NCI-H1417 treated with DMSO at 0.1 percent for 48 hours (cell line): ENCODE data around the gene MLLT3.

ENCODE experiments used
- DNase-seq: peaks from one replicate; lab custom pipeline; 2025; lab: John Stamatoyannopoulos, UW

Gene MLLT3

GRCh38 chr9:20418485-20418884 lies 203.8 kb downstream of the MLLT3 start:
- DNase-seq, result no peak

GRCh38 chr9:20417373-20418080 lies 204.8 kb downstream of the MLLT3 start:
- DNase-seq, result no peak

- DNase-seq, result no peak
Observed at GRCh38 chr9:20414150-20414549, 208.1 kb downstream of the MLLT3 start.

- no peak for DNase-seq
Observed at GRCh38 chr9:20409321-20410092, 212.8 kb downstream of the MLLT3 start.

- no peak for DNase-seq
Observed at GRCh38 chr9:20408513-20408912, 213.8 kb downstream of the MLLT3 start.

GRCh38 chr9:20407013-20407412 lies 215.3 kb downstream of the MLLT3 start:
- DNase-seq, result no peak

GRCh38 chr9:20406344-20406743 lies 216.0 kb downstream of the MLLT3 start:
- DNase-seq, result no peak

- no peak for DNase-seq
Observed at GRCh38 chr9:20405616-20406015, 216.7 kb downstream of the MLLT3 start.

- no peak for DNase-seq
Observed at GRCh38 chr9:20405078-20405477, 217.2 kb downstream of the MLLT3 start.

- no peak for DNase-seq
Observed at GRCh38 chr9:20404192-20404813, 218.0 kb downstream of the MLLT3 start.

- no peak for DNase-seq
Observed at GRCh38 chr9:20403346-20403745, 219.0 kb downstream of the MLLT3 start.

- no peak for DNase-seq
Observed at GRCh38 chr9:20402273-20402875, 219.9 kb downstream of the MLLT3 start.

GRCh38 chr9:20398536-20399338 lies 223.6 kb downstream of the MLLT3 start:
- no peak for DNase-seq

- DNase-seq, result no peak
Observed at GRCh38 chr9:20397348-20397747, 225.0 kb downstream of the MLLT3 start.

- DNase-seq, result no peak
Observed at GRCh38 chr9:20396509-20396908, 225.8 kb downstream of the MLLT3 start.

GRCh38 chr9:20395651-20396050 lies 226.6 kb downstream of the MLLT3 start:
- no peak for DNase-seq

GRCh38 chr9:20394969-20395368 lies 227.3 kb downstream of the MLLT3 start:
- DNase-seq, result no peak

GRCh38 chr9:20391208-20391607 lies 231.1 kb downstream of the MLLT3 start:
- DNase-seq, result no peak

GRCh38 chr9:20390400-20390799 lies 231.9 kb downstream of the MLLT3 start:
- no peak for DNase-seq

GRCh38 chr9:20387062-20387461 lies 235.2 kb downstream of the MLLT3 start:
- DNase-seq, result no peak

GRCh38 chr9:20384642-20385041 lies 237.7 kb downstream of the MLLT3 start:
- DNase-seq, result no peak
